ENCODE results near the gene KCNJ16. TPM values are rescaled to one million over a fixed set of nuclear protein-coding genes. Genes with fewer than 3 reads are reported as not detected.

Gene KCNJ16
- total RNA-seq, 1 donor from 2014 or later = not detected

- ATAC-seq = no peak
These were observed 24.3 kb downstream of the KCNJ16 start for GRCh38 chr17:70099294-70099693.

- ATAC-seq = no peak
These were observed 24.9 kb downstream of the KCNJ16 start for GRCh38 chr17:70099884-70100283.

- no peak for ATAC-seq
These were observed 26.0 kb downstream of the KCNJ16 start for GRCh38 chr17:70100983-70101382.

GRCh38 chr17:70102531-70102930 is 27.5 kb downstream of the KCNJ16 start:
- no peak for ATAC-seq

- no peak for ATAC-seq
These were observed 29.9 kb downstream of the KCNJ16 start for GRCh38 chr17:70104791-70105523.

GRCh38 chr17:70105641-70106040 is 30.6 kb downstream of the KCNJ16 start:
- ATAC-seq = no peak

GRCh38 chr17:70106551-70106950 is 31.5 kb downstream of the KCNJ16 start:
- ATAC-seq = no peak

GRCh38 chr17:70107441-70107840 is 32.4 kb downstream of the KCNJ16 start:
- ATAC-seq = no peak

GRCh38 chr17:70107904-70108565 is 33.0 kb downstream of the KCNJ16 start:
- no peak for ATAC-seq

- no peak for ATAC-seq
These were observed 34.5 kb downstream of the KCNJ16 start for GRCh38 chr17:70109497-70109896.

- ATAC-seq = no peak
These were observed 35.4 kb downstream of the KCNJ16 start for GRCh38 chr17:70110443-70110880.

- no peak for ATAC-seq
These were observed 36.2 kb downstream of the KCNJ16 start for GRCh38 chr17:70111201-70111600.

GRCh38 chr17:70114405-70114804 is 39.4 kb downstream of the KCNJ16 start:
- no peak for ATAC-seq

- no peak for ATAC-seq
These were observed 40.1 kb downstream of the KCNJ16 start for GRCh38 chr17:70115126-70115525.

GRCh38 chr17:70116919-70117318 is 41.9 kb downstream of the KCNJ16 start:
- ATAC-seq = no peak

- ATAC-seq = no peak
These were observed 44.5 kb downstream of the KCNJ16 start for GRCh38 chr17:70119545-70119944.

GRCh38 chr17:70119983-70120382 is 45.0 kb downstream of the KCNJ16 start:
- no peak for ATAC-seq

- no peak for ATAC-seq
These were observed 45.4 kb downstream of the KCNJ16 start for GRCh38 chr17:70120425-70120824.

- no peak for ATAC-seq
These were observed 46.1 kb downstream of the KCNJ16 start for GRCh38 chr17:70121126-70121525.

GRCh38 chr17:70123193-70123592 is 48.2 kb downstream of the KCNJ16 start:
- no peak for ATAC-seq

- ATAC-seq = no peak
These were observed 49.7 kb downstream of the KCNJ16 start for GRCh38 chr17:70124723-70125122.

GRCh38 chr17:70127221-70127873 is 52.3 kb downstream of the KCNJ16 start:
- ATAC-seq = no peak

GRCh38 chr17:70128727-70129238 is 53.8 kb downstream of the KCNJ16 start:
- ATAC-seq = no peak

GRCh38 chr17:70130289-70130688 is 55.3 kb downstream of the KCNJ16 start:
- ATAC-seq = no peak
